ENCODE results near the gene PACRG.

DNA sequence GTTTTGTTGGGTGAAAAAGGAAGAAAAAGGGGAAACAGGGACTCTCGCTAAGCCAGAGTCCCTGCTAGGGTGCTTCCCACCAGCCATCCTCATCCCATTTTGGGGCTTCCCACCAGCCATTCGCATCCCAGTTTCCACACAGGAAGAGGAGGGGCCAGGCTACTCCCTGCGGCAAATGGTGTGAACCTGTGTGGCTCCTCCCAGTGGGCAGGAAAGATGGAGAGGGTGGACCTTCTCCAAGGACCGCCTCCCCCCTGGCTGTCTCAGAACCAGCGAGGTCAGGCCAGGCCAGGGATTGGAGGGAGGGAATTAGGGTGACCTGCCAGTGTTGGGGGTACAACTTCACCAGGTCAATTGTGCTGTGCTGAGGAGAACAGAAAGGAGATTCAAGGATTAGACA is 326.9 kb downstream of the PACRG start:
- TF ChIP-seq ZNF274 (IDR thresholded peaks at IDR 0.05; ENCODE audit: low read depth, low read length) (no peak), YY1 (IDR thresholded peaks at IDR 0.05; ENCODE audit: insufficient read depth, insufficient read length) (no peak), SUZ12 (IDR thresholded peaks at IDR 0.05; ENCODE audit: extremely low read depth, insufficient read depth, insufficient read length) (no peak)

Measured in NT2/D1 (cell line).